CD4-positive, alpha-beta T cell treated with Interferon gamma for 1 hour (primary cell): ENCODE data around the gene NFATC2.
"Not testable (repeated sequence)": the region's sequence is repeated elsewhere in the genome, so short reads cannot be mapped to it uniquely, and the experiment has no call there.

ENCODE experiments used
- DNase-seq: peaks from one replicate; pipeline ENCODE4 v3.0.0-alpha.2; 2020

Gene NFATC2

GRCh38 chr20:51494241-51495110 lies 48.0 kb downstream of the NFATC2 start:
- no peak for DNase-seq

GRCh38 chr20:51493346-51493791 lies 49.1 kb downstream of the NFATC2 start:
- no peak for DNase-seq

GRCh38 chr20:51492167-51493092 lies 50.1 kb downstream of the NFATC2 start:
- no peak for DNase-seq

GRCh38 chr20:51491393-51491792 lies 51.1 kb downstream of the NFATC2 start:
- DNase-seq: no peak

GRCh38 chr20:51490635-51491034 lies 51.9 kb downstream of the NFATC2 start:
- no peak for DNase-seq

GRCh38 chr20:51489611-51490010 lies 52.9 kb downstream of the NFATC2 start:
- DNase-seq: no peak

DNA sequence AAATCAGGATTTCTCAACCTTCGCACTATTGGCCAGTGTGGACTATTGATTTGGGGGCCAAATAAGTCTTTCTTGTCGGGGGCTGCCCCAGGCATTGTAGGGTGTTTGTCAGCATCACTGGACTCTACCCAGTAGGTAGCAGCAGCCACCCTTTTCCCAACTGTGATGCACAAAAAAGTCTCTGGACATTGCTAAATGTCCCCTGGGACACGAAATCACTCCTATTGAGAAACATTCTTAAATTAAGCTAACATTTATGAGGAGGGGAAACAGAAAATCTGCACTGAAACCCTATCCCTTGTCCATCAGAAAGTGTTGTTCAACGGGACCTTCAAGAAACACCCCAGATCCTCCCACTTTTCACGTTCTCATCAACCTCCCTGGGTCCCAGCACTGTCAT lies 54.2 kb downstream of the NFATC2 start:
- DNase-seq: no peak

GRCh38 chr20:51487565-51488268 lies 54.8 kb downstream of the NFATC2 start:
- DNase-seq: no peak

GRCh38 chr20:51487076-51487475 lies 55.4 kb downstream of the NFATC2 start:
- DNase-seq: no peak

DNA sequence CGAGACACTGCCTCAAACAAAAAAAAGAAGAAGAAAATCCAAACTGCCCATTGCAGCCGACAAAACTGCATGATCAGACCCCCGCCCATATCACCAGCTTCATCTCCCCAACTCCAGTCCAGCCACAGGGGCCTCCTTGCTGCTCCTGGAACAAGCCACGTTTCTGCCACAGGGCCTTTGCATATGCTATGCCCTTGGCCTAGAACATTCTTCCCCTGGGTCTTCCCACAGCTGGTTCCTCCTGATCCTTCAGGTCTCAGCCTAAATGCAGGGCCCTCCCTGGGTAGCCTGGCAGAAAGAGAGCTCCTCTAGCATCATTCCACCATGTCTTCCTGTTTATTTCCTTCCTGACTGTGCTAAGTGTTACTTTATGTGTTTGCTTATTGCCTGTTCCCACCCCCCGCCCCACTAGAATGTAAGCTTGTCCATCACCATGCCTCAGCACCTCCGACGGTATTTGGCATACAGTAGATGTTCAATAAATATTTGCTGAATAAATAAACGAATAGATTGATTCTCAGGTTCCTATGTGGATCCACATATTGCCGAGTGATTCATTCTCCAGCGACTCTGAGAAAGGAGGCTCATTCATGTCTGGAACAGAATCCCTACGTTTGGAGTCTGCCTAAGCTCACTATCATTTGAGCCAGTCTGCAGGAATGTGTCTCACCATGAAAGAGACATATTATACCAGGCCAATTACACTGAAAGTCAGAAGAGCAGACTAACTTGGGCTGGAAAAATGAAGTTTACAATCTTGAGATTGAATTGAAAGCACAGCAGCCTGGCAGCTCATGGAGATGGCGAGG lies 56.1 kb downstream of the NFATC2 start:
- DNase-seq: no peak

DNA sequence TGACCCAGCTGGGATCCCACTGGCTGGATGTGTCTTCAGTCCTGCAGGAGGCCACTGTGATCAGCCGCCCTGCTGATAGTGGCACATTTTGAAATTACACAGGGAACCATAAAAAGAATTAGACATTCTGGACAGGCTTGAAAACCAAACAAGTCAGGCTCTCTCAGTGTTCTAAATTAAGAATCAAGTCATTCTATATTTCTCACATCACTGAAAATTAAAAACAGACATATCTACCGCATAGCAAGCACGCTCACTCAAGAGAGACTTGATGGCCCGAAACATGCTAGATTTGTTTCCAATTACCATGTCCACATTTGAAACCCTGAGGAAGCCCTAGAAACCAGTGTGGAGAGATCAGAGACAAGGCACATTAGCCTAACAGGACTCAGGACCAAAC lies 57.7 kb downstream of the NFATC2 start:
- DNase-seq: no peak

DNA sequence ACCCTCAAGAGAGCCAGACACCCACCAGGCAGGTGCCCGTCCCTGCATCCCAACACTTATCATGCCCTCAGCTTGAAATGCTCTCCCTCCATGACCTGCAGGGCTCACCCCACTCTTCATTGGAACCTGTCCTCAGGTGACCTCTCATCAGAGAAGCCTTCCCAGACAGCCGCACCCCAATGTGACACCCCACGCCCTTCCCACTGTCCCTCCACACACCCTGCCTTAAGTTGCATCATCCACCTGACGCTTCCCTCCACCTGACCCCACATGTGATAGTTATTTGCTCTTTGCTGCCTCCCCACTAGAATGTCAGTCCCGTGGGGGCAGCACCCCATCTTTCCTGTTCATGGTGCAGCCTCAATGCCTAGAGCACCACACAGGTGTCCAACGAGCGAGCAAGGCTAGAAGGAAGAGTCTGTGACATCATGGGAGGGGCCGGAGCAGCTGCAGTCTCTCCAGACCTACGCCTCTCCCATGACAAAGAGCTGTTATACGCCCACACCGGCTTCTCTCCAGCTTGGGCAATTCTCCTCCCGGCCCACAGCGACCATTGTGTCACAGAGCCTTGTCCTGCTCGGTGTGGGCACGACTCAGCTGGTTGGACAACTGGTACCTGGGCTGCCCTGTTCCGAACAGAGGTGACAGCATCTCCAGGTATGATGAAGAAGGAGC lies 58.2 kb downstream of the NFATC2 start:
- DNase-seq: no peak

DNA sequence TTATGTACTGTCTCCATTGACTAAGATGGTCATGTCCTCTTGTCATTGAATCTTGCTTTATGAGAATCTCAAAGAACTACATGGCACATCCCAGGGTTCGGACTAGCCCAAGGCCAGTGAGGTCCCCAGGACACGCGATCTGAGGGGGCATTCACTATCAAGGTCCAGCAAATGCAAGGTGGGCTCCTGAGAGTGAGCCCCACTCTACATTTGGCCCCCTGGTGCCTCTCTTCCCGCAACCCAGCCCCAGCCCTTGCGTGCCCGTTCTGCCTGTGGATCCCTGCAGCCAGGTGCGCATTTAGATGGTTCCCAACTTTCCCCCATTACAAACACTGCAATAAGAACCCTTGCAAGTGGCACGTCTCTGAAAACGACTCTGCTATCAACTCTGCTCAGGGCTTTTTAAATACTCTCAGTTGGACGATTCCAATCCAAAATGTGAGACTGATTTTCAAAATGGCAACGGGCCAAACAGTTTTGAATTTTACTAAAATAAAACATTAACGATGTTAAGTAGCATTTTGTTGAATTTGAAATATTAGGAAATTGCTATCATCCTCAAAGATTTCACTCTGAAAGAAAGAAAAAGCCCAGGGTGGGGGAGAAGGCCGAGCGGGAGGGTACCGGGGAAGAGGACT lies 59.6 kb downstream of the NFATC2 start:
- no peak for DNase-seq

- DNase-seq: peak; percentile 26
These were observed 61.1 kb downstream of the NFATC2 start for GRCh38 chr20:51481341-51481914.

DNA sequence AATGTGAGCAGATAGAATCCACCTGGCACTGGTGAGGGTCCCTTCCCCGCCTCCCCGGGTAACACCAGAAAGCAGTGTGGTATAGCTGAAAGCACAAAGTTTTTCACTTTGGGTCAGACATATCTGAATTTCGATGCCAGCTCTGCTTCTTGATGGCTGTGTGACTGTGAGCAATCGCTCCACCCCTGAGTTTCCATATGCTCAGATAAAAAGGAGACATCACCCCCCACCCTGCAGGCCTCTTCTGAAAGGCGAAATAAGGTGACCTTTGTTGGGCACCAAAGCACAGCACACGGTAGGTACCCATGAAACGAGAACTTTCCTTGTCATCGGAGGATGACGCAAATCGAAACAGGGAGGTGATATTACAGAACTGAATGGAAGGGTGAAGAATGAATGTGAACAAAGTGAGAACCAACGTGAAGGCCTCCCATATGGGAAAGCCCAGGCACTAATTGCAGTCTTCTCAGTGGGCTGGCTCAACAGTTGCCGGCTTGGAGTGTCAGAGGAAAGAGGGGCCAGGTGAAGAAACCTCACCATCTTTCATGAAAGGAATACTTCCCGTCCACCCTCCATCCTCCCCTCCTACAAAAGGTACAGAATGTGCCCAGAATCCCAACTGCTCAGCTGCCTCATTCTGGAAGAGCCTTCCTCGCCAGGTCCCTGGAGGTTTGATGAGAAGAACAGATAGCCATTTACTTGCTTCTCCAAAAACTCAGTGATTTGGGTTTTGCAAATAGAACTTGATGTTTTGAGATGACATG lies 61.8 kb downstream of the NFATC2 start:
- no peak for DNase-seq

- not testable (repeated sequence) for DNase-seq
These were observed 66.4 kb downstream of the NFATC2 start for GRCh38 chr20:51476106-51476505.

DNA sequence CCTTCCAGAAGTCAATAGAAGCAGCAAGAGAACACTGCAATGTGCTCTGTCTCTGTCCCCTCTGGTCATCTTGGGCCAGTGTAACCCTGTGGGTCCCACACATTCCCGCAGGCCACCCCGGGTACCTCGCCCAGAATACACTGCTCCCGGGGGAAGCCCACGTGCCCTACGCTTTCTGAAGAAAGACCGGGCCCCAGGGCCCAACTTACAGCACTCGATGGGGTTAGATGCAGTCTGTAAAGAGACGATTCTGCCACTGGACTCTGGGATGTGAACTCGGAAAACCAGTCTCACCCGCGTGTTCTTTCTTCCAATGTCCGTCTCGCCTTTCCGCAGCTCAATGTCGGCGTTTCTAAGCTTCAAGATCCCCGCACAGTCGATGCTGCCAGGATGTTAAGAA lies 68.7 kb downstream of the NFATC2 start:
- no peak for DNase-seq

DNA sequence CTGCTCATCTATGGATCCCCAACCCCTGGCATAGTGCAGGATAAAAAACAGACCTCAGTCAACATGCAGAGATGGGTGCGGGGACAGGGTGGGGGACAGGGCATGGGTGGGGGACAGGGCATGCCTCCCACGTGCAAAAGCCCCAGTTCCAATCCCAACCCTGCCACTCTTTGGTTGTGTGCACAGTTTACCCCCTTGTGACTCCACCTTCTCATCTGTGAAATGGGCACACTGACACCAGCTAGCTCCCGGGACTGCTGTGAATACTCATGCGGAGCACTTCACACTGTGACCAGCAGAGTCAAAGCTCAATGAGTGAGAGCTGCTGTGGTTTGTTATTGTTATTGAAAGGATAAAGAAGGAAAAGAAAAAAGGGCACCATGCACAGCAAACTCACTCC lies 69.3 kb downstream of the NFATC2 start:
- no peak for DNase-seq

GRCh38 chr20:51470907-51471411 lies 71.6 kb downstream of the NFATC2 start:
- no peak for DNase-seq

DNA sequence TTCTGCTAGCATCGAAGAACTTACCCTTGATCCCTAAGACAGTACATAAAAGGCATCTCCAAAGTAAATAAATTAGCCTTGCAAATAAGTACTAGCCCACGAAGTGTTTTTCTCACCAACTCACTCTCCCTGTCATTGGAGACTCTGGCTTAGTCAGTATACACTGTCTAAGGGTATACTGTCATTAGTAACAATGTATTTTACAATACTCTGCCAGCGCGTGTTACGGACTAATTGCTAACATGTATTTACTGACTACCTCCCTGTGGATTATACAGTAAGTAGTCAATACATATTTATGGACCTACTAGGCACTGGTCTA lies 72.1 kb downstream of the NFATC2 start:
- DNase-seq: no peak
